IPS DF 4.7 (cell line): Measurements from ENCODE around the gene P2RY4.
"Not testable (repeated sequence)": the region's sequence is repeated elsewhere in the genome, so short reads cannot be mapped to it uniquely, and the experiment has no call there.

Experiments used
- DNase-seq: peaks from one replicate; pipeline ENCODE4 v3.0.0-alpha.2; 2013; ENCODE audit warnings: low spot score; ENCODE audit errors: extremely low read depth

The P2RY4 gene

GRCh38 chrX:70260104-70260503, at the start of gene P2RY4:
TSS of gene P2RY4 (minus strand) at chrX:70260204. CDS start at chrX:70259624, 580 bp downstream.
- no peak for DNase-seq

GRCh38 chrX:70301716-70302115, 41.7 kb upstream of the P2RY4 start:
- DNase-seq, result no peak

GRCh38 chrX:70293621-70294020, 33.6 kb upstream of the P2RY4 start:
- no peak for DNase-seq

GRCh38 chrX:70292788-70293187, 32.8 kb upstream of the P2RY4 start:
- DNase-seq, result no peak

GRCh38 chrX:70289793-70290770, 30.1 kb upstream of the P2RY4 start, which contains the start of the genes KIF4A and PDZD11:
TSS of gene KIF4A (plus strand) at chrX:70290104. CDS start at chrX:70290459, 355 bp downstream.
TSS of gene PDZD11 (minus strand) at chrX:70289927. CDS start at chrX:70289341, 586 bp downstream.
- DNase-seq, result peak; percentile 25

- no peak for DNase-seq
These were observed 29.3 kb upstream of the P2RY4 start for GRCh38 chrX:70289168-70289792.

- no peak for DNase-seq
These were observed 21.9 kb upstream of the P2RY4 start, which contains the start of gene RAB41 for GRCh38 chrX:70281951-70282350. TSS of gene RAB41 (plus strand) at chrX:70282172. CDS start at chrX:70282218, 46 bp downstream.

GRCh38 chrX:70280573-70280972, 20.6 kb upstream of the P2RY4 start:
- DNase-seq, result no peak

- DNase-seq, result no peak
These were observed 19.1 kb upstream of the P2RY4 start for GRCh38 chrX:70279081-70279480.

- DNase-seq, result not testable (repeated sequence)
These were observed 14.0 kb upstream of the P2RY4 start for GRCh38 chrX:70274029-70274428.

GRCh38 chrX:70268034-70268433, 8.0 kb upstream of the P2RY4 start, which contains the start of gene ARR3:
TSS of gene ARR3 (plus strand) at chrX:70268334. CDS start at chrX:70269386, 1,052 bp downstream.
- DNase-seq, result no peak

- DNase-seq, result no peak
These were observed 4.8 kb upstream of the P2RY4 start for GRCh38 chrX:70264784-70265183.

- peak; percentile 36 for DNase-seq
These were observed 3.1 kb upstream of the P2RY4 start for GRCh38 chrX:70262952-70263567.

- DNase-seq, result no peak
These were observed 2.3 kb downstream of the P2RY4 start for GRCh38 chrX:70257423-70258288.

GRCh38 chrX:70255452-70255851, 4.6 kb downstream of the P2RY4 start:
- DNase-seq, result no peak

- no peak for DNase-seq
These were observed 5.1 kb downstream of the P2RY4 start for GRCh38 chrX:70254909-70255308.

- no peak for DNase-seq
These were observed 6.0 kb downstream of the P2RY4 start for GRCh38 chrX:70254063-70254400.

GRCh38 chrX:70253377-70254062, 6.5 kb downstream of the P2RY4 start:
- no peak for DNase-seq

GRCh38 chrX:70252491-70252890, 7.5 kb downstream of the P2RY4 start:
- DNase-seq, result no peak

- DNase-seq, result no peak
These were observed 12.8 kb downstream of the P2RY4 start for GRCh38 chrX:70247252-70247651.
